ENCODE measurements around the gene MKX. TPM values are rescaled to one million over a fixed set of nuclear protein-coding genes. Genes with fewer than 3 reads are reported as not detected.
A peak's percentile ranks its signal among the peaks of the same experiment; 100 is the strongest.

MKX gene
- total RNA-seq, 1 donor from 2014 or later, result 3.9 TPM

- H3K4me1 ChIP-seq (ENCODE audit: insufficient read depth, low read length), result no peaks in the 10 kb centered on the region
- FAIRE-seq (no peak), DNase-seq (ENCODE audit: low read depth) (no peak)
- no peak overlapping the region for H3K4me2 ChIP-seq (ENCODE audit: low read length)
- H3K27ac Mint-ChIP-seq (ENCODE audit: unreplicated experiment), result no peak overlapping the region
- H4K20me1 ChIP-seq (ENCODE audit: insufficient read depth, low read length), result no peaks in the 10 kb centered on the region
- no peaks in the 10 kb centered on the region for H3K36me3 Mint-ChIP-seq (ENCODE audit: low read depth, unreplicated experiment)
- no peaks in the 10 kb centered on the region for H3K36me3 ChIP-seq (ENCODE audit: insufficient read depth, low read length)
- H3K9me3 Mint-ChIP-seq (ENCODE audit: unreplicated experiment), result no peaks in the 10 kb centered on the region
- no peak overlapping the region for H3K27ac ChIP-seq (ENCODE audit: low read depth, low read length)
- TF ChIP-seq EZH2 (IDR thresholded peaks at IDR 0.05; ENCODE audit: insufficient read depth, low read length), result no peak
- H3K27me3 Mint-ChIP-seq (ENCODE audit: low read depth, unreplicated experiment), result no peaks in the 10 kb centered on the region
- no peaks in the 10 kb centered on the region for H3K79me2 ChIP-seq (ENCODE audit: insufficient read depth, low read length)
- no peaks in the 10 kb centered on the region for H3K27me3 ChIP-seq (ENCODE audit: insufficient read depth, low read length)
- no peak overlapping the region for H3K4me3 ChIP-seq (ENCODE audit: insufficient read depth, low read depth, low read length)
- no peak overlapping the region for H3K9ac ChIP-seq (ENCODE audit: low read length)
- H2AFZ ChIP-seq (ENCODE audit: low read depth, low read length), result no peak overlapping the region
- H3K4me3 Mint-ChIP-seq (ENCODE audit: unreplicated experiment), result no peak overlapping the region
- no peaks in the 10 kb centered on the region for H3K9me3 ChIP-seq (ENCODE audit: insufficient read depth, low read depth, low read length)
- peaks cover 16% of the 10 kb centered on the region for H3K4me1 Mint-ChIP-seq (ENCODE audit: low read depth, unreplicated experiment)
These were observed 46.7 kb downstream of the MKX start for GRCh38 chr10:27698961-27699360.

GRCh38 chr10:27696466-27696865 is 49.2 kb downstream of the MKX start:
- Histone ChIP-seq H3K4me1 (ENCODE audit: insufficient read depth, low read length) (no peaks in the 10 kb centered on the region), H3K79me2 (ENCODE audit: insufficient read depth, low read length) (no peaks in the 10 kb centered on the region), H3K4me3 (ENCODE audit: insufficient read depth, low read depth, low read length) (no peak overlapping the region), H4K20me1 (ENCODE audit: insufficient read depth, low read length) (no peaks in the 10 kb centered on the region), H3K4me2 (ENCODE audit: low read length) (no peak overlapping the region), H3K27me3 (ENCODE audit: insufficient read depth, low read length) (no peaks in the 10 kb centered on the region), H3K36me3 (ENCODE audit: insufficient read depth, low read length) (no peaks in the 10 kb centered on the region), H2AFZ (ENCODE audit: low read depth, low read length) (no peak overlapping the region), H3K27ac (ENCODE audit: low read depth, low read length) (no peak overlapping the region), H3K9me3 (ENCODE audit: insufficient read depth, low read depth, low read length) (no peaks in the 10 kb centered on the region), H3K9ac (ENCODE audit: low read length) (no peak overlapping the region)
- TF ChIP-seq EZH2 (IDR thresholded peaks at IDR 0.05; ENCODE audit: insufficient read depth, low read length) (no peak), CTCF (IDR thresholded peaks at IDR 0.05; ENCODE audit: insufficient read depth, low read depth, low read length) (no peak)
- Mint-ChIP-seq H3K36me3 (ENCODE audit: low read depth, unreplicated experiment) (no peaks in the 10 kb centered on the region), H3K4me1 (ENCODE audit: low read depth, unreplicated experiment) (peaks cover 9% of the 10 kb centered on the region), H3K27ac (ENCODE audit: unreplicated experiment) (no peak overlapping the region), H3K27me3 (ENCODE audit: low read depth, unreplicated experiment) (no peaks in the 10 kb centered on the region), H3K4me3 (ENCODE audit: unreplicated experiment) (no peak overlapping the region), H3K9me3 (ENCODE audit: unreplicated experiment) (no peaks in the 10 kb centered on the region)
- FAIRE-seq (no peak), DNase-seq (ENCODE audit: low read depth) (no peak)

GRCh38 chr10:27695706-27696105 is 49.9 kb downstream of the MKX start:
- peak overlapping the region; percentile 28 for H3K4me2 ChIP-seq (ENCODE audit: low read length)
- no peak overlapping the region for H3K27ac Mint-ChIP-seq (ENCODE audit: unreplicated experiment)

More at GRCh38 chr10:27695706-27696105, 49.9 kb downstream of the MKX start:
- Mint-ChIP-seq H3K27me3 (ENCODE audit: low read depth, unreplicated experiment) (no peaks in the 10 kb centered on the region), H3K4me1 (ENCODE audit: low read depth, unreplicated experiment) (peaks cover 9% of the 10 kb centered on the region), H3K36me3 (ENCODE audit: low read depth, unreplicated experiment) (no peaks in the 10 kb centered on the region), H3K9me3 (ENCODE audit: unreplicated experiment) (no peaks in the 10 kb centered on the region), H3K4me3 (ENCODE audit: unreplicated experiment) (no peak overlapping the region)
- no peaks in the 10 kb centered on the region for H4K20me1 ChIP-seq (ENCODE audit: insufficient read depth, low read length)
- no peak overlapping the region for H3K9ac ChIP-seq (ENCODE audit: low read length)
- no peak overlapping the region for H3K4me3 ChIP-seq (ENCODE audit: insufficient read depth, low read depth, low read length)
- H3K27me3 ChIP-seq (ENCODE audit: insufficient read depth, low read length), result no peaks in the 10 kb centered on the region
- no peaks in the 10 kb centered on the region for H3K9me3 ChIP-seq (ENCODE audit: insufficient read depth, low read depth, low read length)
- no peak overlapping the region for H3K27ac ChIP-seq (ENCODE audit: low read depth, low read length)
- no peaks in the 10 kb centered on the region for H3K4me1 ChIP-seq (ENCODE audit: insufficient read depth, low read length)
- DNase-seq (ENCODE audit: low read depth) (no peak), FAIRE-seq (no peak)
- TF ChIP-seq EZH2 (IDR thresholded peaks at IDR 0.05; ENCODE audit: insufficient read depth, low read length) (no peak), CTCF (IDR thresholded peaks at IDR 0.05; ENCODE audit: insufficient read depth, low read depth, low read length) (no peak)
- no peak overlapping the region for H2AFZ ChIP-seq (ENCODE audit: low read depth, low read length)
- H3K36me3 ChIP-seq (ENCODE audit: insufficient read depth, low read length), result no peaks in the 10 kb centered on the region
- H3K79me2 ChIP-seq (ENCODE audit: insufficient read depth, low read length), result no peaks in the 10 kb centered on the region
